GM12878 (cell line): ENCODE data around the gene GFRA1.

Experiments
- BHLHE40 ChIP-seq, 2 experiments: fragments of 450-650 bp in 1 of 2; IDR thresholded peaks; 2 replicates each; pipeline ENCODE4 v1.6.1; 2011 to 2017; ENCODE audit warnings: low read depth in 2 of 2, borderline replicate concordance in 1 of 2, improper control_type of control experiment in 1 of 2, low read length in 1 of 2, mild to moderate bottlenecking in 1 of 2
- DPF2 ChIP-seq: fragments of 450-650 bp; IDR thresholded peaks from 2 replicates; pipeline ENCODE4 v1.6.1; 2017; ENCODE audit warnings: mild to moderate bottlenecking
- EP300 ChIP-seq, 2 experiments: fragments of 150-350 bp in 1 of 2; IDR thresholded peaks; 2 replicates each; pipeline ENCODE4 v1.6.1; 2011 to 2012; ENCODE audit warnings: low read depth in 2 of 2, low read length in 2 of 2, borderline replicate concordance in 1 of 2, improper control_type of control experiment in 1 of 2, inconsistent platforms in 1 of 2; ENCODE audit not compliant: control insufficient read depth in 1 of 2
- FOXM1 ChIP-seq: IDR thresholded peaks from 2 replicates; pipeline ENCODE4 v1.6.1; 2012; ENCODE audit warnings: low read depth, mild to moderate bottlenecking, inconsistent platforms, low read length, moderate library complexity
- IRF4 ChIP-seq: IDR thresholded peaks from 2 replicates; pipeline ENCODE4 v1.6.1; 2011; ENCODE audit warnings: low read depth, low read length
- KDM1A ChIP-seq: fragments of 200-600 bp; sonication (generic); IDR thresholded peaks from 2 replicates; pipeline ENCODE4 v1.6.1; 2016; ENCODE audit warnings: borderline replicate concordance
- MEF2A ChIP-seq: IDR thresholded peaks from 2 replicates; pipeline ENCODE4 v1.6.1; 2011; ENCODE audit warnings: low read depth, mild to moderate bottlenecking, low read length, moderate library complexity; ENCODE audit not compliant: insufficient read depth
- PKNOX1 ChIP-seq: fragments of 450-650 bp; IDR thresholded peaks from 2 replicates; pipeline ENCODE4 v1.6.1; 2016; ENCODE audit warnings: mild to moderate bottlenecking
- POLR2A ChIP-seq: IDR thresholded peaks from 2 replicates; pipeline ENCODE4 v1.6.1; 2011; ENCODE audit warnings: low read depth, mild to moderate bottlenecking, low read length
- REST ChIP-seq: IDR thresholded peaks from 2 replicates; pipeline ENCODE4 v1.6.1; 2012; ENCODE audit warnings: mild to moderate bottlenecking, low read depth, low read length
- SIN3A ChIP-seq: IDR thresholded peaks from 2 replicates; pipeline ENCODE4 v1.6.1; 2012; ENCODE audit warnings: low read depth, low read length, improper control_type of control experiment
- TAF1 ChIP-seq: IDR thresholded peaks from 2 replicates; pipeline ENCODE4 v1.6.1; 2011; ENCODE audit warnings: mild to moderate bottlenecking, low read depth, low read length, borderline replicate concordance
- ZBTB40 ChIP-seq: fragments of 450-650 bp; IDR thresholded peaks from 2 replicates; pipeline ENCODE4 v1.6.1; 2016; ENCODE audit warnings: mild to moderate bottlenecking, moderate library complexity, borderline replicate concordance
- TF ChIP-seq, protein P1 (sequence below), 3 experiments: IDR thresholded peaks in 2 of 3; conservative IDR thresholded peaks in 1 of 3; 2 replicates each; pipeline ENCODE4 v1.5.1; 2011; ENCODE audit warnings: low read depth in 3 of 3, low read length in 3 of 3, mild to moderate bottlenecking in 3 of 3, control low read depth in 2 of 3, moderate library complexity in 2 of 3, inconsistent platforms in 1 of 3, mixed read lengths in 1 of 3; ENCODE audit not compliant: control insufficient read depth in 2 of 3, insufficient read depth in 1 of 3; ENCODE audit errors: extremely low read depth in 1 of 3

DNA sequence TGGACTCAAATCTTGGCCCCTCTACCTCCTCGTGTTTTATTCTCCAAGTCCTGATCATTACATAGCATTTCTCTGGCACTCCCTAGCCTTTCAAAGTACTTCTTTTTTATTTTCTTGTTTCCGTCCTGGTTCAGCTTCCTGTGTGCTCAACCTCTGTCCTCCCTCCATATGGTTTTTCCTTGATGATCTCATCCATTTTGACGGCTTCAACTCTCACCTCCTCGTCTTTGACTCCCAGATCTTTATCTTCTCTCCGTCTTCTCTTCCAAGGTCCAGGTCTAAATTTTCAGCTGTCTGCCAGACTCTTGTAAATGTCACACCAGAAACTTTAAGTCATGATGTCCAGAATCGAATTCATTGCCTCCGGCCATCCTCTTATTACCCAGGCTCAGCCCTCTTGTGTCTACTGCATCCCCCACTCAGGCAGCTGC, 23.3 kb upstream of the GFRA1 start:
- TF ChIP-seq POLR2A (no peak), MEF2A (no peak), BHLHE40 (IDR thresholded peaks at IDR 0.05; ENCODE audit: borderline replicate concordance in 1 of 2, low read depth in 2 of 2, low read length in 1 of 2) (no peak), ZBTB40 (no peak), DPF2 (no peak), IRF4 (no peak), PKNOX1 (no peak), TAF1 (no peak), KDM1A (no peak), REST (no peak), SIN3A (no peak), FOXM1 (no peak), EP300 (IDR thresholded peaks at IDR 0.05; ENCODE audit: borderline replicate concordance in 1 of 2, control insufficient read depth in 1 of 2, low read depth in 2 of 2, low read length in 2 of 2) (no peak)
- TF ChIP-seq, protein P1, sequence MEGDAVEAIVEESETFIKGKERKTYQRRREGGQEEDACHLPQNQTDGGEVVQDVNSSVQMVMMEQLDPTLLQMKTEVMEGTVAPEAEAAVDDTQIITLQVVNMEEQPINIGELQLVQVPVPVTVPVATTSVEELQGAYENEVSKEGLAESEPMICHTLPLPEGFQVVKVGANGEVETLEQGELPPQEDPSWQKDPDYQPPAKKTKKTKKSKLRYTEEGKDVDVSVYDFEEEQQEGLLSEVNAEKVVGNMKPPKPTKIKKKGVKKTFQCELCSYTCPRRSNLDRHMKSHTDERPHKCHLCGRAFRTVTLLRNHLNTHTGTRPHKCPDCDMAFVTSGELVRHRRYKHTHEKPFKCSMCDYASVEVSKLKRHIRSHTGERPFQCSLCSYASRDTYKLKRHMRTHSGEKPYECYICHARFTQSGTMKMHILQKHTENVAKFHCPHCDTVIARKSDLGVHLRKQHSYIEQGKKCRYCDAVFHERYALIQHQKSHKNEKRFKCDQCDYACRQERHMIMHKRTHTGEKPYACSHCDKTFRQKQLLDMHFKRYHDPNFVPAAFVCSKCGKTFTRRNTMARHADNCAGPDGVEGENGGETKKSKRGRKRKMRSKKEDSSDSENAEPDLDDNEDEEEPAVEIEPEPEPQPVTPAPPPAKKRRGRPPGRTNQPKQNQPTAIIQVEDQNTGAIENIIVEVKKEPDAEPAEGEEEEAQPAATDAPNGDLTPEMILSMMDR (IDR thresholded peaks at IDR 0.05 in 2 of 3, conservative IDR thresholded peaks at IDR 0.05 in 1 of 3; ENCODE audit: control insufficient read depth in 2 of 3, extremely low read depth in 1 of 3, insufficient read depth in 1 of 3, low read depth in 3 of 3, low read length in 3 of 3), result no peak
